ENCODE results near the gene PPIF.

The PPIF gene

DNA sequence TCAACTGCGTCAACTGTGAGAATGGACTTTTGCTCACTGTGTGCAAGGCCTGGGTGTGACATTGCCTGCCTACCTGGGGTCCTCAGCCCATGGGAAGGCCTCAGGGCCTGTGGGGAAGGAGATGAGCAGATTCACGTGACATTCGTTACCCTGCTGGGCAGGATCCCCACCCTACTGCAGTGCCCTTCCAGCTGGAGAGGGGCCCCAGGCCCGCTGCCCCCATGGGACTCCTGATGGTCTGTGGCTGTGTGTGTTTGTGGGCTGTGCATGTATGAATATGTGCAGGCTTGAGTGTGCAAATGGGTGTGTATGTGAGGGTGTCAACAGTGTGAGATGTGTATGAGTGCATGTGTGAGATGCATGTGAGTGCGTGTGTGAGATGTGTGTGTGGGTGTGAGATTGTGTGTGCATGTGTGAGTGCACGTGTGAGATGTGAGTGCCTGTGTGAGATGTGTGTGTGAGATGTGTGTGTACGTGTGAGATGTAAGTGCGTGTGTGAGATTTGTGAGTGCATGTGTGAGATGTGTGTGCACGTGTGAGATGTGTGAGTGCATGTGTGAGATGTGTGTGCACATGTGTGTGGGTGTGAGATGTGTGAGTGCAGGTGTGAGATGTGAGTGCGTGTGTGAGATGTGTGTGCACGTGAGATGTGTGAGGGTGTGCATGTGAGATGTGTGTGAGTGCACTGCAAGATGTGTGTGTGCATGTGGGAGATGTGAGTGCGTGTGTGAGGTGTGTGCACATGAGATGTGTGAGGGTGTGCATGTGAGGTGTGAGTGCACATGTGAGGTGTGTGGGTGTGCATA is 29.7 kb downstream of the PPIF start:
- Histone ChIP-seq H3K4me3 (ENCODE audit: low read length) (no peak overlapping the region), H4K20me1 (ENCODE audit: insufficient read depth, low read length) (no peaks in the 10 kb centered on the region), H3K4me2 (ENCODE audit: low read length) (no peak overlapping the region), H3K27ac (ENCODE audit: low read length) (no peak overlapping the region), H3K27me3 (ENCODE audit: low read depth, low read length) (no peaks in the 10 kb centered on the region), H3K9me3 (ENCODE audit: insufficient read depth, low read length) (no peaks in the 10 kb centered on the region), H3K79me2 (ENCODE audit: low read length) (no peaks in the 10 kb centered on the region), H3K36me3 (replicated peaks; ENCODE audit: low read depth, low read length) (no peaks in the 10 kb centered on the region), H3K9ac (ENCODE audit: low read length) (no peak overlapping the region), H2AFZ (ENCODE audit: low read depth, low read length) (no peak overlapping the region), H3K4me1 (ENCODE audit: low read length) (no peaks in the 10 kb centered on the region)
- TF ChIP-seq CTCF (IDR thresholded peaks at IDR 0.05; ENCODE audit: low read depth, low read length) (no peak), EZH2phosphoT487 (IDR thresholded peaks at IDR 0.05; ENCODE audit: low read depth) (no peak)

- Histone ChIP-seq H2AFZ (ENCODE audit: low read depth, low read length) (no peak overlapping the region), H3K4me1 (ENCODE audit: low read length) (no peaks in the 10 kb centered on the region), H3K79me2 (ENCODE audit: low read length) (no peaks in the 10 kb centered on the region), H3K4me3 (ENCODE audit: low read length) (no peak overlapping the region), H3K27ac (ENCODE audit: low read length) (no peak overlapping the region), H3K4me2 (ENCODE audit: low read length) (no peak overlapping the region), H4K20me1 (ENCODE audit: insufficient read depth, low read length) (no peaks in the 10 kb centered on the region), H3K9ac (ENCODE audit: low read length) (no peak overlapping the region), H3K9me3 (ENCODE audit: insufficient read depth, low read length) (no peaks in the 10 kb centered on the region), H3K36me3 (replicated peaks; ENCODE audit: low read depth, low read length) (no peaks in the 10 kb centered on the region), H3K27me3 (ENCODE audit: low read depth, low read length) (no peaks in the 10 kb centered on the region)
- TF ChIP-seq EZH2phosphoT487 (IDR thresholded peaks at IDR 0.05; ENCODE audit: low read depth) (no peak), CTCF (IDR thresholded peaks at IDR 0.05; ENCODE audit: low read depth, low read length) (no peak)
Measured at GRCh38 chr10:79377557-79378382, 30.5 kb downstream of the PPIF start.

DNA sequence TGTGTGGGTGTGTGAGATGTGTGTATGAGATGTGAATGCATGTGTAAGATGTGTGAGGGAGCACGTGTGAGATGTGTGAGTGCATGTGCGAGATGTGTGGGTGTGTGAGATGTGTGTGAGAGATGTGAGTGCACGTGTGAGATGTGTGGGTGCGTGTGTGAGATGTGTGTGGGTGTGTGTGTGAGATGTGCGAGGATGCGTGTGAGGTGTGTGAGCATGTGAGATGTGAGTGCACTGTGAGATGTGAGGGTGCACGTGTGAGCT is 31.0 kb downstream of the PPIF start:
- H3K36me3 ChIP-seq (replicated peaks; ENCODE audit: low read depth, low read length), result no peaks in the 10 kb centered on the region
- no peaks in the 10 kb centered on the region for H3K9me3 ChIP-seq (ENCODE audit: insufficient read depth, low read length)
- no peak overlapping the region for H3K4me3 ChIP-seq (ENCODE audit: low read length)
- H3K4me1 ChIP-seq (ENCODE audit: low read length), result no peaks in the 10 kb centered on the region
- no peak overlapping the region for H2AFZ ChIP-seq (ENCODE audit: low read depth, low read length)
- H3K4me2 ChIP-seq (ENCODE audit: low read length), result no peak overlapping the region
- TF ChIP-seq CTCF (IDR thresholded peaks at IDR 0.05; ENCODE audit: low read depth, low read length), result no peak
- no peak for TF ChIP-seq EZH2phosphoT487 (IDR thresholded peaks at IDR 0.05; ENCODE audit: low read depth)
- H3K27ac ChIP-seq (ENCODE audit: low read length), result no peak overlapping the region
- H4K20me1 ChIP-seq (ENCODE audit: insufficient read depth, low read length), result no peaks in the 10 kb centered on the region
- no peaks in the 10 kb centered on the region for H3K27me3 ChIP-seq (ENCODE audit: low read depth, low read length)
- H3K9ac ChIP-seq (ENCODE audit: low read length), result no peak overlapping the region
- no peaks in the 10 kb centered on the region for H3K79me2 ChIP-seq (ENCODE audit: low read length)

- no peak overlapping the region for H3K4me3 ChIP-seq (ENCODE audit: low read length)
- H3K9me3 ChIP-seq (ENCODE audit: insufficient read depth, low read length), result no peaks in the 10 kb centered on the region
- no peaks in the 10 kb centered on the region for H4K20me1 ChIP-seq (ENCODE audit: insufficient read depth, low read length)
- H3K36me3 ChIP-seq (replicated peaks; ENCODE audit: low read depth, low read length), result no peaks in the 10 kb centered on the region
- no peaks in the 10 kb centered on the region for H3K79me2 ChIP-seq (ENCODE audit: low read length)
- TF ChIP-seq CTCF (IDR thresholded peaks at IDR 0.05; ENCODE audit: low read depth, low read length) (no peak), EZH2phosphoT487 (IDR thresholded peaks at IDR 0.05; ENCODE audit: low read depth) (no peak)
- no peak overlapping the region for H3K4me2 ChIP-seq (ENCODE audit: low read length)
- no peak overlapping the region for H3K27ac ChIP-seq (ENCODE audit: low read length)
- no peaks in the 10 kb centered on the region for H3K4me1 ChIP-seq (ENCODE audit: low read length)
- H3K9ac ChIP-seq (ENCODE audit: low read length), result no peak overlapping the region
- H3K27me3 ChIP-seq (ENCODE audit: low read depth, low read length), result no peaks in the 10 kb centered on the region
- H2AFZ ChIP-seq (ENCODE audit: low read depth, low read length), result no peak overlapping the region
Measured at GRCh38 chr10:79378647-79379511, 31.6 kb downstream of the PPIF start.

Measured in OCI-LY3 (cell line).